ENCODE data around the gene CAMK2A.

The CAMK2A gene

DNA sequence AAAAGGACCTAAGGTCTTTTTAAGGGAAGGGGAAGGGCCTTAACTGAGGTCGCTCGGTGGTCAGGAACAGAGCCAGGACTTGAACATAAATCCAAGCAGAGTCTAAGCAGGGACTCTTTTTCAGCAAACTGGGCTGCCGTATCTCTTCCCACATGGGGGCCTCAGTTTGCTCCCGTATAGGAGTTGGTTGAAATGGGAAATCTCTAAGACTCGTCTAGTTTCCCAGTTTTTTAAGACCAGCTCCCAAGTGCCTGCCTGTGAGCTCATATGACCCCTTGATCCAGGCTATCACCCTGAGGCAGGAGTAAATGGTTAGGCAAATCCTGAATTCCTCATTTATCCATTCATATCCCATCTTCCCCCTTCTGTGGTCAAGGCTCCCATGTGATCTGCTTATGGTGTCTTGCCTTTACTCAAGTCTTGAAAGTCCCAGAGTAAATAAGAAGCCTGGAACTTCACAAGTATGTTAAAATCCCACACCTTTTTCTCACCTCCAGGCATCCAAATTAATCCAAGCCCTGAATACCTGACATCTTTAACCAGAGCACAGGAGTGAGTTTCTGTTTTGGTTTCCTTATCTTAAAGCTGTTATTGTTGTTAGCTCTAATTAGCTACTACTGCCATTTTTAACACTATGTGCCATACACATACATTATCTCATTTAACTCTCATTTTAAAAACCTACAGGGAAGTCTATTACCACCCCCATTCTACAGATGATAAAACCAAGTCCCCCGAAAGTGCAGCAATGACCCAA, 10.2 kb upstream of the CAMK2A start:
- DNase-seq, result no peak

DNA sequence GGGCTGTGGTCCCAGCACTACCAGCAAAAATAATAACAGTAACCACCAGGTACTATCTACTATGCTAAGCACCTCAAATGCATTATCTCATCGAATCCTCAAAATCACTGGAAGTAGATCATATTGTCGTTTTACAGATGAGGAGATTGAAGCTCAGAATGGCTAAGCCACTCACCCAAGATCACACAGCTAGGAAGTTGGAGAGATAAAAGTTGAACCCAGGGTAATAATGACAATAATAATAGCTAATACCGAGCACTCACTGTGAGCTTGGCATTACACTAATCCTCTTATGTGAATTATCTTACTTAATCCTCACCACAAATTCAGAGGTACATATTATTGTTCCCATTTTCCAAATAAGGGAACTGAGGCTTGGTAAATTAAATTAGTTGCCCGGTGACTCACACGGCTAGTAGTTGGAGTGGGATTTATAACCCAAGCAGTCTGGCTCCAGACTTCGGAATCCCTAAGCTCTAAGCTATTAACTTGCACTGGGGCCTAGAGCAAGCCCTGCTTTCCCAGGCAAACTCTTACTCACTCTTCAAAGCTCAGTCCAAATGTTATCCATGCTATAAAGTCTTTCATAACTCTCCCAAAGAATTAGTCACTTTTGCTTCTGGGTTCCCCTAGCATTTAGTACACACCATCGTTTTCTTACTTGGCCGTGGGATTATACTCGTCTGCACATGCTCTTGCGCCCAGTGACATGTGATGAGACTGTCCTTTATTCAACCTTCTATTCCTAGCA, 9.3 kb upstream of the CAMK2A start:
- no peak for DNase-seq

DNA sequence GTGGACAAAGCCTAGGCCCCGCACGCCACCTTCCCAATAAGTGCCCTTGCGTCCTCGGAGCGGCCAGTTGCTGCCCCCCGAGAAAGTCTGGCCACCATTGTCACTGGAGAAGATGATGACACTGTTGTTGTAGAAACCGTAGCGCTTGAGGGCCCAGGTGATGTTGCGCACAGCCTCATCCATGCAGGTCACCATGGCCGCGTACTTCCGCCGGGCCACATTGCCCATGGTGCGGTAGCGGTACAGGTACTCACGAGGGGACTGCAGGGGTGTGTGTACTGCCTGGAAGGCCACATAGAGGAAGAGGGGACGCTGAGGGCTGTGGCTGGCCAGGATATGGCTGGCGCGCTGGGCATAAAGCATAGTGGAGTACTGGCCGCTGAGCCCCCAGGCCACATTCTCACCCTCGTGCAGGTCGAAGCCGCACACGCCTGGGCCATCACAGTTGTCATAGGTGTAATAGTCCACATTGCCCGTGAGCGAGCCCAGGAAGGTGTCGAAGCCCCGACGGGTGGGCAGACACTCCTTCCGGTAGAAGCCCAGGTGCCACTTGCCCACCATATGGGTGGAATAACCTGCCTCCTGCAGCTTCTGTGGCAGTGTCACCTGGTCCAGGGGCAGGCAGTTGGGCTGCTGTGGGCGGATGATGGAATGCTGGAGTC, 8.5 kb upstream of the CAMK2A start:
- no peak for DNase-seq

DNA sequence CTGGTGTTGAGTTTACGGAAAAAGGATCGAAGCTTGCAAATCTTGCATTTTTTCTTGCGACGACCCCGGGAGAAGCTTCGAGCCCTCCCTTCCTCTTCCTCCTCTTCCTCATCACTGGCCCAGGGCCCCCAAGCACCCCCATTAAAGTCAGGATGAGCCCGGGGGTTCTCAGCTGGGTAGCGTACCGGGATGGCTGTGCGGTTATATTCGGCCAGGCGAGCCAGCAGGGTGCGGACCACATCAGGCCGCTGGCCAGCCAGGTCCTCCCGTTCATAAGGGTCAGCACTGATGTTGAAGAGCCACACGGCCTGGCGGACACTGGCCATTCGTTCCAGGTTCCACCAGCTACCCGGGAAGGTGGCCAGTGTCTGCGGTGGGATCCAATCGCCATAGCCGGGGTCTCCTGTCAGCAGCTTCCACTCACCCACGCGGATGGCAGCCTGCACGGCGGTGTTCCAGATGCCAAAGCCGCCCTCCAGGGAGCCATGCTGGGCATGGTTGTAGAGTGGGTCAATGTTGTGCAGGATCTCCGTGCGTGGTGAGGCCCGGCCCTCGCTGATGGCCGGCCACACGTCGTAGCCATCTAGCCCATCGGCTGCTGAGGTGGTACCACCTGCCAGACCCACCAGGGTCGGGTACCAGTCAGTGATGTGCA, 7.8 kb upstream of the CAMK2A start:
- no peak for DNase-seq

DNA sequence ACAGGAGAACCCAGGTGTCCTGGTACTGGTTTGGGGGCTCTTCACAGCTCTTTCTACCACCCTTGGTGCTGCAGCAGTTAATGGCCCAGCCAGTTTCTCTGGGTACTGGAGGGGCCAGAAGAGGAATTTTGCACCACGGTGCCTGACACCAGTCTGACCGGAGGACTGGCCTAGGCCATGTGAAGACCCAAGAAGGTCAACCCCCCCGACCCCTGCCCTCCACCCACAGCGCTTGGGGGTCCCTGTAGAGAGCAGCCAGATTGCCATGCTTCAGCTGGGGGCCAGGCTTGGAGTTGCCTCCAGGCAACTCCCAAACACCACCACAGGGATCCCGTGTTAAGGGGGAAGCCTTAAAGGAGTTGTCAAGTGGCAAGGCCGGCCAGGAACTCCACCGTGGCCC, 6.9 kb upstream of the CAMK2A start:
- no peak for DNase-seq

DNA sequence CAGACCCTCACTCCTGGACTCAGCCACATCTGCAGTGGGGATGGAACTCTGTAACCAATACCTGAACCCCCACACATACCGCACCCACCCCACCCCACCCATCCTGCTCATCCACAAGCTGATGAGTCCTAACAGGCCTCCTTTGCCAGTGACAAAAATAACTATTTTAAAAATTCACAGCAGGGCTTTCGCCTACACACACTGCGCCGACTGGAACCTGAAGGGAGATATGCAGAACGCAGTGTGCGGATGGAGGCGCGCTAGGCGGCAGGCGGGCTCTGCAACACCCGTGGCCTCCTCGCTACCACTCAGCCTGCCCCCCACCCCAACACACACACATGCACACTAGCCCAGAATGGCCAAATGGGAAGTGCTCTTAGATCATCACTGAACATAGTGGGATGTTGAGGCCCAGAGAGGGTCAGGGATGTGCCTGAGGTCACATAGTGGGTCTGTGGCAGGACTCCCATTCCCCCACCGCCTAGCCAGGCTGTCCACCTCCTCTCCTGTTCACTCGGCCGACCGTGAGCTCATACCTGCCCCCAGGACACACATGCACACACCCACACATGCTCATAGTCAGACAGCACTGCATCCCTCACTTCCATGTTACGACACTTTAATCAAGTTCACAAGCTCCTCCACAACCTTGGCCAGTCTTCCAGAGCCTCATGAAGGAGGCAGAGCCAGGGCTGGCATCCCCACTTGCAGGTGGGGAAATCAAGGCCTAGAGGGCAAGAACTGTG, 6.3 kb upstream of the CAMK2A start:
- DNase-seq, result no peak

DNA sequence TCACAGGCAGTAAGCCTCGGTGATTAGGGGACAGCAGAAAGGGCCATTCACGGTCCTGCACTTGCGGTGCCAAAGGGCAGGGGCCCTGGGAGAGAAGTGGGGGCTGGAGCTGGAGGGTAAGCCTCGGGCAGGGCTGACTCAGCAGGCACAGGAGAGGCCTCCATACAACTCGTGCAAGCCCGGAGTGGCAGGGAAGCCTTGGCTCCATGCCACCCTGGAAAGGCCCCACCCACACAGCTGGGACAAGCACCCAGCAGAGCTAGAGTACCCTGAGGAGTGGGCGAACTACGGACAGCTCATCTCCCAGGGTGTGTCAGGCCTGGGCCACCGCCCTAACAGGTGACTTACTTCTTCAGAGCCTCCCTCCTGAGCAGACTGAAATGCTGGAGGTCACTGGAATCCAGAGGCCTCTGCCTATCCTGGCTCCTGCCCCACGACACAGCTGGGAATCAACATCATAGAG, 5.6 kb upstream of the CAMK2A start:
- no peak for DNase-seq

DNA sequence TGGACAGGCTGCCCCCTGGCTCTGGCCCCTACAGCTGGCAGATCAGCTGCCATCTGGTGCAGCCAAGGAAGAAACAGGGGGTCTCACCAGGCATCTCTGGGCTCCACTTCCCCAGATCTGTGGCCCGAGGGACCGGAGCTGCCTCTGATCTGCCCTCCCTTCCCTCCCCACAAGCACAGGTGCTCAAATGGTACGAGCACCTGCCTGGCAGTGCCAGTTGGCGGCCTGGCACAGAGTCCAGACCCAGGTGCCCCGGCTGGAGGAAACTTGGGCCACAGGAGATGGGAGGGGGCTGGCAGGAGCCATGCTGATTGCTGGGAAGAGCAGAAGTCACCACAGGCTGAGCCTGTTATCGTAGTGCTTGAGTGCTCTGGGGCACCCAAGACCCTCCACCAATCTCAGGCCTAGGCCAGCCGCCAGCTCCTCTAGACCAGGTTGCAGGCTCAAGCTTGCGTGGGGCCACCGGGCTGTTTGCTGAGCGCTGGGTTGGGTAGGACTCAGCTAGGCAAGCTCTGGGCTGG, 5.0 kb upstream of the CAMK2A start:
- no peak for DNase-seq

DNA sequence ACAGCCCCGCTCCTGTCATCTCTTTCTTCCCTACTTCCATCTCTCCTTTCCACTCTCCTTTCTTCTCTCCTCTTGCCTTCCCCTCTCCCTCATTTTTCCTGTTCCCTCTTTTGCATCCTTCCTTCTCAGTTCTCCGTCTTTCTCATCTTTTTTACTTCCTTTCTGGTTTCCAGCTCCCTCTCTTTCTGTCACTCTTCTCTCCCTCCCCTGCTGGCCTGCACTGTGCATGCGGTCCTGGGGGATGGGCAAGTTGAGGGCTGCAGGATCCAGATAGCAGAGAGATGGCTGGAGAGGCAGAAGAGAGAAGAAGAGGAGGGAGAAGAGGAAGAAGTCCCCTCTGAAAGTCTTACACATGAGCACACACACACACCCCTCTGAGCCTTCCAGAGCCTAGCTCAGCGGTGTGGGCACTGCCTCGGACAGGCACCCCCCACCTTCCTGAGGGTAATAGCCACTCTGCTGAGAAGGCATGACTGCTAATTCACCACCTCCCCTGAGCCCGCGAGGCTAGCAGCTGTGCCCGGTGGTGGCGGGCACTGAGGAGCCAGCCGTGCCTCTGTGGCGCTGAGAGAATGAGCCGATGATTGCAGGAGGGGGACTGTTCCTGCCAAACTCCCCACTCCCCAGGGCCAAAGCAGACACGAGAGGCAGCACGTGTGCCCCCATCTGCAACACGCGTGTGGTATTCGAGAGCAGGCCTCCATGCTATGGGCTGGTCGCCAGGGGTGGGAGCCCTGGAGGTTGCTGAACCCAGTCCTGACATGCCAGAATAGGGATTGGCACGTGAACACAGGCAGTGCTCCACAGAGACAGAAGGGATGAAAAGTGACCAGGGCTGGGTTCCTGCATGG, 3.7 kb upstream of the CAMK2A start:
- DNase-seq, result peak; percentile 70

DNA sequence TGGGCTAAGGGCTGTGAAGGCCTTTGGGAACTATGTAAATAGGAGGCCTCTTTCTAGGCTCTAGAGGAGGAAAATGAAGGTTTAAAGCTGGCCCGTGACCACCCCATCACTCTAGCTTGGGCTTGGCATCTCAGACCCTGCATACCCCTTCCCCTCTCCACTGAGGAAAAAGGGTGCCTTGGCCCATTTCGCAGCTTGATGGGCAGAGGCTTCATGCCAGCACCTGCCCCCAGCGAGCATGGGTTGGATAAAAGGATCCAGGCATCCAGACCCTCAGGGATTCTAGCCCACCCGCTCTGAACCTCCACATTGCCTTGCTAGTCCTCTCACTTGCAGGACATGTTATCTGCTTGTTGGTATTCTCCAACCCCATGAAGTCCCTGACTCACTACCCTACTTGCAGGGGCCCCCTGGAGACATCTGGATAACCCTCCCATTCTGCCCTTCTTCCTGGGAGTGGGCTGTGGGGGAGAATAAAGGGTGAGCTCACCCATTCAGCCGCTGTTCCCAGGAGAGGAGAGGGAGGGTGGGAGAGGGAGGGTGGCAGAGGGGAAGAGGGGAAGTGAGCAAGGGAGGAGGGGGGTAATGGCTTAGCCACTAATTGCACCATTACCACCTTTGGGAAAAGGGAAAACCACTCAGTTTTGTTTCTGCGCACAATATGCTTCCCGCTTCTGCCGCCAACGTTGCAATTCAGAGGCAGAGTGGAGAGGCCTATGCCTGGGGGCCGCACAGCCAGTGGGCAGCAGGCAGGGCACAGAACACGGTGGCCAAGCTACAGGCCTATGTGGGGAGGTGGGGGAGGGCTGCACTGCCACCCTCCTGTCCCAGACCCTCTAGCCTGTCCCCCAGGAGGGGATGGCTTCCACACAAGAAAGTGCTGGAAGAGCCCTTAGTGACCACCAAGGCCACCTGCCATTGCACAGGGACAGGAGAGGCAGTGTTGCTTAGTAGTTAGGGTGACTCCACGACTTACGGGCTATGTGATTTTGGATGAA, 2.1 kb upstream of the CAMK2A start:
- no peak for DNase-seq

DNA sequence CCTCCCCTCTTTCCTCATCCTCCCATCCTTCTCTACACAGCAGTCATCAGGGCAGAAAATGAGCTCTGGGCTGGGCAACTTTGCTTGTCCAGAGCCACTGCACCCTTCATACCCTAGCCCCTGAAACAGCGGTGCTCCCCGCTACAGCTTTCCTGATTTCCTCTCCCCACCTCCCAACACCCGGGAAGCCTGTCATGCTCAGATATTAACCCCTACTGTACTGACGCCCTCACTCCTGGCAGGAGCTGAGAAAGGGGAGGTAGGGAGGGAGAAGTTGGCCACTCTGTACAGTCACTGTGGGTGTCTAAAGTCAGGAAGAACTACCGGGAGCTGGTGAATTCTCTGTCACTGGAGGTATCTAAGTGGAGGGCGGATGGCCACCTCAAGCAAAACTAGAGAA, 782 bp downstream of the CAMK2A start:
- DNase-seq, result no peak

DNA sequence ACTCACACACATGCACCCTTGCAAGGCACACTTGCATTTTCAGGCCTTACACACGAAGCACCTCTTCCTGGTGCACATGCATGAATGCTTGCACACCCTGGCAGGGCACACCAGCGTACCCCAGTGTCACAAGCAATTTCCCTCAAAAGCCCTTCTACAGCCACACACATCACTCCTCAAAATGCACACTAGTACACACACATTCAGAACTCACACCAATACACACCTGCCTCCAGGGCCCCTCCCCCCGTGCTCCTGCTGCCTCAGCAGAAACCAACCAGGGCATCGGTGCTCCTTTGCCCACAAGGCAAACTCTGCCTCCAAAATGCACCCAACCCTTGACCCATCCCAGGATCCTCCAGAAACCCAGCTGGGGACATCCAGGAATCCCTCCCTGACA, 1.2 kb downstream of the CAMK2A start:
- DNase-seq, result no peak

DNA sequence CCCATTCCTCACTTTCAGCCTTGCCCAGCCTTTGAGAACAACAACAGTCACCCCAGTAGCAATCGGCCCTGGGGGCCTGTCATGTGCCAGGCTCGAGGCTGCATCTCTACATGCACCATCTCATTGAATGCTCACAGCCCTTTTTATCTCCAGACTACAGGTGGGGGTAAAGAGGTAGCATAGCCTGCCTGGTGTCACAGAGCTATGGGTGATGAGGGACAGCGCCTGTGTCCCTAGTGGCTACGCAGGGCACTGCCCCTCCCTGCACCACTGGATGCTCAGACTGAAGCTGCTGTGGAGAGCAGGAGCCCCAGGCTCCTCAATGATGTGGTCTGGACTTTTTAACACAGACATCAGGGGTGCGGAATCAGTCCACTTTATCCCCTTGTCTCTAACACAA, 2.8 kb downstream of the CAMK2A start:
- DNase-seq, result peak; percentile 32

DNA sequence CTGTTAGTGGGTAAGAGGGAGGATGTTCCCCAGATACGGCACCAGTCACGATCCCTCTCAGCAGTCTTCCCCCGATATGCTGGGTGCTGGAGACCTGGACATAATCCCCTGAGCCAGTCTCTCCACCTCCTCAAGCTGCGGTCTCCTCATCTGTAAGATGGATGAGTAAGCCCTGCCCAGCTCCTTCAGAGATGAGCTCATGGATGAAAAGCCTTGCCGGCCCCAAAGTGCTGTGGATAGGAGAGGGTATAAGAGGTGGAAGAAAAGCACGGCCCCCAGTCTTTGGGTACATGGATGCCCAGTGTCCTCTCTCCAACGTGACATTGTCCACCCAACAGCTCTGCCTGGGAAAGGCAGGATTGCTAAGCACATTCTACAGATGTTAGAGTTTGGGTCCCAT, 4.5 kb downstream of the CAMK2A start:
- no peak for DNase-seq

DNA sequence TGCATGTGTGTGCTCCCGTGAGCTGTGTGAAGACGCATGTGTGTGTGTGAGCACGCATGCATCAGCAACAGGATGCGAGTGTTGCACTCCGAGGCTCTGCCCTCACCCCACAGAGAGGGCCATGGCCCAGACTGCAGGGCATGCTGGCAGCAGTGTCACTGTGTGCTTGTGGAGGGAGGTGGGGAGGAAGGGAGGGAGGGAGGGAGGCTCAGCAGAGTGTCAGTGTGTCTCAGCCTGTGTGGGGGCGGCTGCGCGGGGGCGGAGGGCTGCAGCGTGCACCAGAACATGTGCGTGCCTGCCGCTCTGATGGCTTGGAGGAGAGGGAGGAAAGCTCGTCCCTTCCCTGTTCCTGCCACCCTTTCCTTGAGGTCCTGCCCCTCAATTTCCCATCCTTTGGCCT, 5.3 kb downstream of the CAMK2A start:
- DNase-seq, result no peak

DNA sequence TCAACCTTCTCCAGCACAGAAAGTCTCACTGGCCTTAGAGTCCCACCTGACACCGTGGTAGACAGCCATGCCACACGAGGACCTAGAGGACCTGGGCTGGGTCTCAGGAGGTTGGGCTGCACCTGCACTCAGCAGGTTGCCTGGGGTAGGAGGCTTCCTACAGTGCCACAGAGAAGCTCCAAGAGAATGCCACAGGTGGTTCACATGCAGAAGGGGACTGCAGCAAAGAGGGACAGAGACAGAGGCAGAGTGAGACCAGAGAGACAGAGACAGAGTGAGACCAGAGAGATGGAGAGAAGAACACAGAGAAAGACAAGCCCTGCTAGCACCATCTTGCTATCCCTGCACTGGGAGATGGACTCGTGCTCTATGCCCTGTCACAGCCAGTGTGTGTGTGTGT, 5.7 kb downstream of the CAMK2A start:
- no peak for DNase-seq

DNA sequence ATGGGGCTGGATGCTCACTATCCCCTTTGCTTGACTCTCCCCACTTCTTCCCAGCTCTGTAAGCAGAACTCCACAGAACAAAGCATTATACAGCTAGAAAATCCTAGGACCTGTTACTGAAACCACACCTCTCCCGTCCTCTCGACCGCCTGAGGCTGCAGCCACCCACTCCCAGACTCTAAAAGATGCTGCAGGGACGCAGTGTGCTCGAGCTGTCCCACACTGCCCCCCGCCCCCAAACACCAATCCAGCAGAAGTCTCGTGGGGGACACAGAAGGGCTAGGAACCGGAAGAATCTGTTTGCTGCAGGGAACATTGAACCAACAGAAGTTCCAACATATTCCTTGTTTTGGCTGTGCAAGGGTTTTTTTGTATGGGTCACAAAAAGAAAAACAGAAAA, 7.6 kb downstream of the CAMK2A start:
- no peak for DNase-seq

DNA sequence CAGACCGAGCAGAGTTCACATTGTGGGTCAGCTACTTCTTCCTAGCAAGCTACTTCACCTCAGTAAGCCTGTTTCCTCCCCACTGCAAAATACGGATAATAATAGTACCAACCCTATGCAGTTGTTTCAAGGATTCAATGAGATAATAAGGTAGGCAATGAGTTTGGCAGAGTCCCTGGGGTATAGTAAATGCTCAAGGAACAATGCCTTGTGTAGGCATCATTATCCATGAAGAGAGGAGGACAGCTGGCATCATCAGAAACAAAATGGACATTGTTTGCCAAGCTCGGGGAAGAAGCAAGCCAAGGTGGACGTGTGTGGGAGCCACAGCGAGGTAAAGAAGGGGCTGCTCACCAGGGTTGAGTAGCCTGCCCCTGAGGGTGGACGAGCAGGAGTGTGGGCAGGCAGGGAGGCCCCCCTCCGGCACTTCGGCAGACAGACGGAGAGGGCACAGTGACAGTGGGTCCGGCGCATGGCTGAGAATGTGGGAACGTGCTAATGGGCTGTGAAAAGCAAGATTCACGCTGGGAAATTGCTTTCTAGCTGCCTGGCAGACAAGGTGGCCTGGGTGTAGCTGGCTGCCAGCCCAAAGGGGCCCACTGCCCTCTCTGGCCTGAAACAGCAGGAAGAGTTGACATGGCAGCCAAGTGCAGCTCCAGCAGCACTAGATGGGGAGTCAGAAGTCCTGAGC, 10.1 kb downstream of the CAMK2A start:
- DNase-seq, result no peak

DNA sequence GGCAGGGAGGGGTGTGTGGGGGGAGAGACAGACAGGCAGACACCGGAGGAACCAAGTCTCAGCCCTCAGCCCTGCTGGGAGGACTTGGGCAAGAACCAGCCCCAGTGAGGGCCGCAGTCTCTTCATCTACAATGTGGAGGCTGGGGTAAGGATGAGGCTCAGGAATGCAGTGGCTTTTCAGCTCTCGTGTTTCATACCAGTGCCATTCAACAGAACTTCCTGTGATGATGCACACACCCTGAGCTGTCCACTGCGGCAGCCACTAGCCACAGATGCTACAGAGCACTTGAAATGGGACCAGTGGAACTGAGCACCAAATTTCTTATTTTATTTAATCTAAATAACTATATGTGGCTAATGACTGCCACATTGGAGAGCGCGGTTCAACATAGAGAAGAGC, 10.7 kb downstream of the CAMK2A start:
- no peak for DNase-seq
